NT2/D1 (cell line): ENCODE results near the gene IGSF23.

Experiments used
- DNase-seq: peaks from one replicate; pipeline ENCODE4 v3.0.0-alpha.2; 2011; ENCODE audit warnings: low read depth, low spot score
- H3K27me3 ChIP-seq: 2 replicates; pipeline ENCODE4 v1.6.0; 2011; ENCODE audit warnings: mild to moderate bottlenecking; ENCODE audit not compliant: insufficient read length, insufficient read depth
- H3K36me3 ChIP-seq: 2 replicates; pipeline ENCODE4 v1.6.1; 2011; ENCODE audit warnings: mild to moderate bottlenecking, low read length, mixed read lengths; ENCODE audit not compliant: insufficient read depth, insufficient read length
- H3K4me1 ChIP-seq: 2 replicates; pipeline ENCODE4 v1.5.1; 2011; ENCODE audit not compliant: insufficient read depth, insufficient read length
- H3K4me3 ChIP-seq: 2 replicates; pipeline ENCODE4 v1.5.1; 2011; ENCODE audit warnings: low read depth; ENCODE audit not compliant: insufficient read length
- H3K9ac ChIP-seq: 2 replicates; pipeline ENCODE4 v1.6.0; 2011; ENCODE audit warnings: low read depth; ENCODE audit not compliant: insufficient read length
- H3K9me3 ChIP-seq: 2 replicates; pipeline ENCODE4 v1.5.1; 2011; ENCODE audit warnings: mild to moderate bottlenecking, low read length; ENCODE audit not compliant: insufficient read depth
- SUZ12 ChIP-seq: IDR thresholded peaks from 2 replicates; pipeline ENCODE4 v1.6.1; 2011; ENCODE audit not compliant: insufficient read length, insufficient read depth; ENCODE audit errors: extremely low read depth
- YY1 ChIP-seq: IDR thresholded peaks from 2 replicates; pipeline ENCODE4 v1.6.1; 2011; ENCODE audit not compliant: insufficient read length, insufficient read depth
- ZNF274 ChIP-seq: IDR thresholded peaks from 2 replicates; pipeline ENCODE4 v1.6.1; 2011; ENCODE audit warnings: mild to moderate bottlenecking, low read depth, low read length

Gene IGSF23

DNA sequence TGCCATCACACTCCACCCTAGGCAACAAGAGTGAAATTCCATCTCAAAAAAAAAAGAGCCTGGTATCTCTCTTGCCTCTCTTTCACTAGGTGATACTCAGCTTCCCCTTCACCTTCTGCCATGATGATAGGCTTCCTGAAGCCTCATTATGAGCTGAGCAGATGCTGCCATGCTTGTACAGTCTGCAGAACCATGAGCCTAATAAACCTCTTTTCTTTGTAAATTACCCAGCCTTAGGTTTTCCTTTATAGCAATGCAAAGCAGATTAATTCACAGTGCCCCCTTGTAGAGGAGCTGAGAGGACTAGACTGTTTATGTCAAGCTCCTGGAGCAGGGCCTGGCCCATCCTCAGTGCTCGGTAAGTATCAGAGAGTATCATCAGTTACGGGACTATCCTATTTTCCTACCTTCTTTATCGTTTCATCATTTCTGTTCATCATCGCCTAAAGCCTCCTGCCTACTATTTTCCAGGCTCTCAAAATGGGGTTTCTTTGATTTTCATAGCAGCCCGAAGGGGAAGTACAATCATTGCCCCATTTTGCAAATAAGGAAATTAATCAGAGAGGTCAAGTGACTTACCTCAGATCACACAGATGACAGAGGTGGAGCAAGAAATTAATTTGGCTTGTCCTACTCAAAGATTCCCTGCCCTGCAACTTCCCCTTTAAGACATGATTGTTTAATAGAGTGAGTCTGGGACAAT is 33.5 kb upstream of the IGSF23 start:
- no peak for DNase-seq
- Histone ChIP-seq H3K9me3 (no peaks in the 10 kb centered on the region), H3K4me3 (no peak overlapping the region), H3K27me3 (no peaks in the 10 kb centered on the region), H3K4me1 (no peaks in the 10 kb centered on the region), H3K9ac (no peak overlapping the region), H3K36me3 (no peaks in the 10 kb centered on the region)
- TF ChIP-seq SUZ12, result no peak
- no peak for TF ChIP-seq YY1
- no peak for TF ChIP-seq ZNF274

- TF ChIP-seq YY1 (no peak), SUZ12 (no peak), ZNF274 (no peak)
- no peaks in the 10 kb centered on the region for H3K36me3 ChIP-seq
- no peak overlapping the region for H3K4me3 ChIP-seq
- H3K9ac ChIP-seq, result no peak overlapping the region
- no peaks in the 10 kb centered on the region for H3K27me3 ChIP-seq
- no peaks in the 10 kb centered on the region for H3K4me1 ChIP-seq
- no peak for DNase-seq
- H3K9me3 ChIP-seq, result peaks cover 5% of the 10 kb centered on the region; the same call in 1 of the 2 replicates
These were observed 32.9 kb upstream of the IGSF23 start for GRCh38 chr19:44580366-44580895.

- no peak overlapping the region for H3K4me3 ChIP-seq
- no peak overlapping the region for H3K9ac ChIP-seq
- no peak for TF ChIP-seq YY1
- TF ChIP-seq SUZ12, result no peak
- TF ChIP-seq ZNF274, result no peak
- no peaks in the 10 kb centered on the region for H3K4me1 ChIP-seq
- H3K9me3 ChIP-seq, result peaks cover 14% of the 10 kb centered on the region; the same call in 1 of the 2 replicates
- no peaks in the 10 kb centered on the region for H3K27me3 ChIP-seq
- DNase-seq, result no peak
- H3K36me3 ChIP-seq, result no peaks in the 10 kb centered on the region
These were observed 32.1 kb upstream of the IGSF23 start for GRCh38 chr19:44581288-44581687.

DNA sequence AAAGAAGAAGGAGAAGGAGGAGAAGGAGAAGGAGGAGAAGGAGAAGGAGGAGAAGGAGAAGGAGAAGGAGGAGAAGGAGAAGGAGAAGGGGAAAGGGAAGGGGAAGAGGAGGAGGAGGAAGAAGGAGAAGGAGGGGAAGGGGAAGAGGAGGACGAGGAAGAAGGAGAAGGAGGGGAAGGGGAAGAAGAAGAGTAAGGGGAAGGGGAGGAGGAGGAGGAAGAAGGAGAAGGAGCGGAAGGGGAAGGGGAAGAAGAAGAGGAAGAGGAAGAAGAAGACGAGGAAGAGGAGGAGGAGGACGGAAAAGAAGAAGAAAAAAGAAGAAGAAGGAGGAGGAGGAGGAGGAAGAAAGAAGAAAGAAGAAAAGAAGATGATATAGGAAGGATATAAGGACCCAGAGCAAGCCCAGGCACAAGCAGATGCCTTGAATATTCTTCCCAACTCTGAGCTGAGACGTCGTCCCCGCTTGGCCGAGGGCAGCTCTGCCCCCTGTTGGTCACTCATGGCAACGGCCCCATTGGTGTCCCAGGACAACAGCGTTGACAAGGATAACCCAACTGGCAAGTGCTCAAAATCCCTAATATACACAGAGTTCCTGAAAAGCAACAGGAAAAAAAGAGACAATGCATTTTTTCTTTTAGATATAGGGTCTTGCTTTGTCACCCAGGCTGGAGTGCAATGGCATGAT is 30.6 kb upstream of the IGSF23 start:
- no peak overlapping the region for H3K9ac ChIP-seq
- H3K4me3 ChIP-seq, result no peak overlapping the region
- peak; percentile 54 for DNase-seq
- no peaks in the 10 kb centered on the region for H3K27me3 ChIP-seq
- peaks cover 16% of the 10 kb centered on the region; the same call in 1 of the 2 replicates for H3K9me3 ChIP-seq
- TF ChIP-seq YY1, result no peak
- no peak for TF ChIP-seq SUZ12
- no peak for TF ChIP-seq ZNF274
- no peaks in the 10 kb centered on the region for H3K36me3 ChIP-seq
- no peaks in the 10 kb centered on the region for H3K4me1 ChIP-seq

GRCh38 chr19:44585371-44586133 is 27.8 kb upstream of the IGSF23 start:
- no peak overlapping the region for H3K4me3 ChIP-seq
- H3K9me3 ChIP-seq, result peaks cover 21% of the 10 kb centered on the region; the same call in 1 of the 2 replicates
- H3K27me3 ChIP-seq, result no peaks in the 10 kb centered on the region
- no peak for DNase-seq
- no peaks in the 10 kb centered on the region for H3K36me3 ChIP-seq
- H3K4me1 ChIP-seq, result no peaks in the 10 kb centered on the region
- H3K9ac ChIP-seq, result no peak overlapping the region
- TF ChIP-seq ZNF274, result no peak
- no peak for TF ChIP-seq SUZ12
- no peak for TF ChIP-seq YY1

- Histone ChIP-seq H3K4me3 (no peak overlapping the region), H3K9me3 (peaks cover 32% of the 10 kb centered on the region; the same call in 1 of the 2 replicates), H3K27me3 (no peaks in the 10 kb centered on the region), H3K4me1 (peaks cover 3% of the 10 kb centered on the region), H3K9ac (no peak overlapping the region), H3K36me3 (no peaks in the 10 kb centered on the region)
- TF ChIP-seq ZNF274 (no peak), YY1 (no peak), SUZ12 (no peak)
- DNase-seq, result no peak
These were observed 25.2 kb upstream of the IGSF23 start for GRCh38 chr19:44587963-44588770.

GRCh38 chr19:44588771-44589112 is 24.6 kb upstream of the IGSF23 start:
- Histone ChIP-seq H3K4me1 (peaks cover 5% of the 10 kb centered on the region), H3K27me3 (no peaks in the 10 kb centered on the region), H3K9me3 (peaks cover 32% of the 10 kb centered on the region; the same call in 1 of the 2 replicates), H3K4me3 (no peak overlapping the region), H3K9ac (no peak overlapping the region), H3K36me3 (no peaks in the 10 kb centered on the region)
- TF ChIP-seq SUZ12 (no peak), ZNF274 (no peak), YY1 (no peak)
- DNase-seq, result no peak
